Osteoblast (primary cell): ENCODE data around the gene A2M. TPM values are rescaled to one million over a fixed set of nuclear protein-coding genes. Genes with fewer than 3 reads are reported as not detected.

Experiments
- DNase-seq: peaks from one replicate; pipeline ENCODE4 v3.0.0; 2011; ENCODE audit warnings: low spot score, mixed read lengths; ENCODE audit not compliant: insufficient read length; ENCODE audit errors: missing footprints
- H2AFZ ChIP-seq: 2 replicates; pipeline ENCODE4 v1.6.0; 2011; ENCODE audit warnings: mild to moderate bottlenecking, low read length
- H3K27ac ChIP-seq: 2 replicates; pipeline ENCODE4 v1.5.1; 2011; ENCODE audit warnings: mild to moderate bottlenecking, low read depth, low read length, moderate library complexity
- H3K27me3 ChIP-seq: 2 replicates; pipeline ENCODE4 v1.6.0; 2012; ENCODE audit warnings: mild to moderate bottlenecking, control low read depth, inconsistent platforms, low read length, moderate library complexity; ENCODE audit not compliant: insufficient read depth
- H3K36me3 ChIP-seq: 2 replicates; pipeline ENCODE4 v1.5.1; 2011; ENCODE audit warnings: mild to moderate bottlenecking, low read length, control low read depth, moderate library complexity; ENCODE audit not compliant: insufficient read depth
- H3K4me1 ChIP-seq: 2 replicates; pipeline ENCODE4 v1.5.1; 2011; ENCODE audit warnings: mild to moderate bottlenecking, low read length, control low read depth, moderate library complexity; ENCODE audit not compliant: insufficient read depth
- H3K4me2 ChIP-seq: 2 replicates; pipeline ENCODE4 v1.6.0; 2011; ENCODE audit warnings: mild to moderate bottlenecking, low read length; ENCODE audit not compliant: insufficient read depth
- H3K4me3 ChIP-seq: fragments of 200-600 bp; sonication (generic); 3 replicates; pipeline ENCODE4 v1.5.1; 2012; ENCODE audit warnings: mild to moderate bottlenecking, low read length, inconsistent platforms; ENCODE audit not compliant: insufficient read depth
- H3K79me2 ChIP-seq: 2 replicates; pipeline ENCODE4 v1.6.0; 2012; ENCODE audit warnings: mild to moderate bottlenecking, low read length, control low read depth, inconsistent platforms; ENCODE audit not compliant: insufficient read depth
- H3K9me3 ChIP-seq: 2 replicates; pipeline ENCODE4 v1.5.1; 2011; ENCODE audit warnings: low read depth, low read length, control low read depth
- H4K20me1 ChIP-seq: 2 replicates; pipeline ENCODE4 v1.6.0; 2012; ENCODE audit warnings: mild to moderate bottlenecking, low read length, control low read depth; ENCODE audit not compliant: insufficient read depth
- total RNA-seq: library from RNA; depleted of rRNA; stranded (reverse); fragments of >200 nt; gene quantifications from 2 replicates; pipeline ENCODE4 v1.2.3, GENCODE V29; 2012
- TF ChIP-seq, protein P1 (sequence below): IDR thresholded peaks from 2 replicates; pipeline ENCODE4 v1.5.1; 2011; ENCODE audit warnings: mild to moderate bottlenecking, low read depth, low read length, moderate library complexity; ENCODE audit errors: extremely low read depth

A2M gene
- total RNA-seq, 1 donor, result 2.2 TPM

- no peaks in the 10 kb centered on the region for H3K36me3 ChIP-seq
- H3K27ac ChIP-seq, result no peak overlapping the region
- no peaks in the 10 kb centered on the region for H3K9me3 ChIP-seq
- no peak for DNase-seq
- no peaks in the 10 kb centered on the region for H4K20me1 ChIP-seq
- TF ChIP-seq, protein P1, sequence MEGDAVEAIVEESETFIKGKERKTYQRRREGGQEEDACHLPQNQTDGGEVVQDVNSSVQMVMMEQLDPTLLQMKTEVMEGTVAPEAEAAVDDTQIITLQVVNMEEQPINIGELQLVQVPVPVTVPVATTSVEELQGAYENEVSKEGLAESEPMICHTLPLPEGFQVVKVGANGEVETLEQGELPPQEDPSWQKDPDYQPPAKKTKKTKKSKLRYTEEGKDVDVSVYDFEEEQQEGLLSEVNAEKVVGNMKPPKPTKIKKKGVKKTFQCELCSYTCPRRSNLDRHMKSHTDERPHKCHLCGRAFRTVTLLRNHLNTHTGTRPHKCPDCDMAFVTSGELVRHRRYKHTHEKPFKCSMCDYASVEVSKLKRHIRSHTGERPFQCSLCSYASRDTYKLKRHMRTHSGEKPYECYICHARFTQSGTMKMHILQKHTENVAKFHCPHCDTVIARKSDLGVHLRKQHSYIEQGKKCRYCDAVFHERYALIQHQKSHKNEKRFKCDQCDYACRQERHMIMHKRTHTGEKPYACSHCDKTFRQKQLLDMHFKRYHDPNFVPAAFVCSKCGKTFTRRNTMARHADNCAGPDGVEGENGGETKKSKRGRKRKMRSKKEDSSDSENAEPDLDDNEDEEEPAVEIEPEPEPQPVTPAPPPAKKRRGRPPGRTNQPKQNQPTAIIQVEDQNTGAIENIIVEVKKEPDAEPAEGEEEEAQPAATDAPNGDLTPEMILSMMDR, result no peak
- H3K4me3 ChIP-seq, result no peak overlapping the region
- no peaks in the 10 kb centered on the region for H3K4me1 ChIP-seq
- H3K79me2 ChIP-seq, result no peaks in the 10 kb centered on the region
- H2AFZ ChIP-seq, result no peak overlapping the region
- no peaks in the 10 kb centered on the region for H3K27me3 ChIP-seq
- H3K4me2 ChIP-seq, result no peak overlapping the region
Observed at GRCh38 chr12:9027161-9028059, 88.3 kb downstream of the A2M start.

DNA sequence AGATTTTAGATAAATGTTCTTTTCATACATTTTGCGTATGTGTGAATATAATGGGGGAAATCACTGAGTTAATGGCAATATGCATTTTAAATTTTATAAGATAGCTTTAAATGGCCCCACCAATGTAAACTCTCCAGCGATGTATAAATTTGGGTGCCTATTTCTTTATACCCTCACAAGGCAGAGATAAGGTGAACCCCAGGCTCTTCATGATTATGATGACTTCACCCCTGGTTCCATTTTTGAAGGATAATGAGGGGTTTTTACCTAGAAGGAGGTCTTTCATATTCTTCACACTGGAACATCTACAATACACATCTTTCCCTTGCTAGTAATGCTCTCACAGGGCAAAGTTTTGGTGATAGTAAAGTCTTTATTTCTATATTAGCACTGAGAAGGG lies 91.2 kb downstream of the A2M start:
- no peaks in the 10 kb centered on the region for H3K36me3 ChIP-seq
- no peak overlapping the region for H2AFZ ChIP-seq
- H4K20me1 ChIP-seq, result no peaks in the 10 kb centered on the region
- no peak overlapping the region for H3K27ac ChIP-seq
- H3K4me3 ChIP-seq, result no peak overlapping the region
- no peaks in the 10 kb centered on the region for H3K27me3 ChIP-seq
- no peaks in the 10 kb centered on the region for H3K79me2 ChIP-seq
- H3K4me2 ChIP-seq, result no peak overlapping the region
- TF ChIP-seq, protein P1, result no peak
- DNase-seq, result no peak
- H3K9me3 ChIP-seq, result no peaks in the 10 kb centered on the region
- no peaks in the 10 kb centered on the region for H3K4me1 ChIP-seq

- H3K36me3 ChIP-seq, result no peaks in the 10 kb centered on the region
- DNase-seq, result no peak
- no peaks in the 10 kb centered on the region for H3K79me2 ChIP-seq
- H3K4me2 ChIP-seq, result no peak overlapping the region
- no peaks in the 10 kb centered on the region for H3K9me3 ChIP-seq
- H3K27me3 ChIP-seq, result no peaks in the 10 kb centered on the region
- H4K20me1 ChIP-seq, result no peaks in the 10 kb centered on the region
- TF ChIP-seq, protein P1, result no peak
- H3K4me1 ChIP-seq, result no peaks in the 10 kb centered on the region
- no peak overlapping the region for H3K27ac ChIP-seq
- H2AFZ ChIP-seq, result no peak overlapping the region
- H3K4me3 ChIP-seq, result no peak overlapping the region
Observed at GRCh38 chr12:9022592-9022991, 93.1 kb downstream of the A2M start.

Other genes with a start within 250 kb of the A2M start
- 22.4 and 27.1 TPM in 2 replicates for gene PHC1, start 201.4 kb downstream of the A2M start, total RNA-seq
- gene M6PR, start 166.3 kb downstream of the A2M start, total RNA-seq, result 143 and 162 TPM in 2 replicates
- under 0.01 and 0.29 TPM in 2 replicates for gene KLRG1, start 126.4 kb downstream of the A2M start, total RNA-seq
- gene PZP, start 92.5 kb upstream of the A2M start, total RNA-seq, result not detected in 2 replicates